Bronchial smooth muscle cell (primary cell): ENCODE results near the gene APBA1. TPM values are rescaled to one million over a fixed set of nuclear protein-coding genes. Genes with fewer than 3 reads are reported as not detected.

Experiments used
- total RNA-seq: library from RNA; depleted of rRNA; stranded (reverse); fragments of >200 nt; gene quantifications from 2 replicates; pipeline ENCODE4 v1.2.1, GENCODE V29; 2014

Gene APBA1
- 5.7 and 9.4 TPM in 2 replicates for total RNA-seq

DNA sequence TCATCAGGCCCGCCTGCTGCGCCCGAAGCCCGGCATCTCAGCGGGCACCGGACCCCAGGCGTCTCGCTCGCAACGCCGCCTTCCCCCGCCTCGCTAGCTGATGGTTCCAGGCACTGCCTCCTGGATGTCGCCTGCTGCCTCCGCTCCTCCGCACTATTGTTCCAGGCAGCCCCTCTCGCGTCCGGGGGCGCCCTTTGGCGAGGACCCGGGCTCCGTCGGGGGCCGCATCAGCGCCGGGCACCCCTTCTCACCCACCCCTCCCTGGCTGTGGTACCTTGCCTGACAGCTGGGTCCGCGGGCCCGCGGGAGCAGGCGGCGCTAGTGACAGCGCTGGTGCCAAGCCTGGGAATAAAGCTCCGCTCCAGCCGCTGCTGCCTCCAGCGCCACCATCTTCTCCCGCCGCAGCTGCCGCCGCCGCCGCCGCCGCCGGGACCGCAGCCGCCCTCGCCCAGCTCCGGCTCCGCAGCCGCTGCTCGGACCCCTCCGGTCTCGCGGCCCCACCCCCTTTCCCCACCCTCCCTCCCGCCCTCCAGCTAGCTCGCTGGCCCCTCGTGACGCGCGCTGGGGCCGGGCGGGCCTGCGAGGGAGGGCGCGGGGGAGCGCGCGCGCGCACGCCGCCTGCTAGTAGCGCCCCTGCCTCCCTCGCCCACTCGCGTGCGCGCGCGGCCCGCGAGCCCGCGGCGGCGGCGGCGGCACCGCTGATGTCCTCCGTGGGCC is at the start of gene APBA1:
Gene APBA1 (minus strand): TSS at position 493 of the 717 bp plus-strand sequence.

Other genes starting within 250 kb of the APBA1 start
- gene PTAR1, start 87.6 kb upstream of the APBA1 start, total RNA-seq = 46.8 and 63.6 TPM in 2 replicates
- not detected in 2 replicates for gene CFAP95, start 148.4 kb upstream of the APBA1 start, total RNA-seq